GM12864 (cell line): ENCODE results near the gene HECTD4.
A peak's percentile ranks its signal among the peaks of the same experiment; 100 is the strongest.
"Not testable (repeated sequence)": the region's sequence is repeated elsewhere in the genome, so short reads cannot be mapped to it uniquely, and the experiment has no call there.

ENCODE experiments used
- DNase-seq: peaks from one replicate; pipeline ENCODE4 v3.0.0-alpha.2; 2011; ENCODE audit warnings: low read depth
- H3K4me3 ChIP-seq: 2 replicates; pipeline ENCODE4 v1.5.1; 2011; ENCODE audit warnings: mild to moderate bottlenecking, low read depth, low read length, control low read depth
- TF ChIP-seq, protein P1 (sequence below): IDR thresholded peaks from 2 replicates; pipeline ENCODE4 v1.5.1; 2011; ENCODE audit warnings: low read depth, mild to moderate bottlenecking, moderate library complexity, low read length, control low read depth, inconsistent platforms; ENCODE audit errors: missing control alignments

The HECTD4 gene

DNA sequence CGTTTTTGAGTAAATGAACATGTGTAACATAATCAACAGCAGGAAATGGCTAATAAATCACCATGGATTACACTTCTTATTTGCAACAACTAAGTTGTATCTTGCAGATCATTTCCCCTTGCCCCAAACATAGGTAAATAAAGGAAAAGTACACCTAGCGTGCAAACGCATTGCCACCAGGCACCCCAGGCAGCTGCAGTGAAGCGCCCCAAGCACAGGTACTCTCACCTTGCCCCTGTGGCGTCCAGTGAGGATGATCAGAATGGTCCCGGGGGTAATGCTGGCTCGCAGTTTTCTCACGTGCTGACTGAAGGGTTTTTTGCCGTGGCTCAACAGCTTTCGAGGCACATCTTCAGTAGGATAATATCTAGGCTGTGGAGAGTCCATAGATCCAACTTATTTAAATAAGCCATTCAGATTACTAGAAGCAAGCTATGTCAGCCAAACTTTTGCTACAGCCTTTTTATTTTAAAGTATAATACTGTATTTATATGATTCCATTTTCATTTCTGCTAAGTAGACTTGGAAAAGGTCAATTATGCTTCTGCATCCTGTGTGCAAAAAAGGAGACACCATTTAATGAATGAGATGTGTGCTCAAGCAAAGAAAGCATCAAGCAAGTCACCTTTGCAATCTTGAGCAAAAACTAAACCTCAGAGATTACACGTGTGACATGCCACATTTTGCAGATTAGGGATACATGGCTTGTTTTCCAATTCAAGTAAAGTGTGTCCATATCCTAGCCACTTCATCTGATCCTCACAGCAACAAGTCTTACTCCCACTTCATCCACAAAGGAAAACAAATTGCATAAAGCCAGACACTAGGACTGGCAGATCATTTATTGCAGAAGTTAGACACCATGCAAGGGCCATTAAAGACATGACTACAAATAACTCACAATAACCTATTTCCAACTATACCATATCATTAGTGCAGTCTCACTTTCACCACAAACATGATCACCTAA lies 24.6 kb upstream of the HECTD4 start:
- TF ChIP-seq, protein P1, sequence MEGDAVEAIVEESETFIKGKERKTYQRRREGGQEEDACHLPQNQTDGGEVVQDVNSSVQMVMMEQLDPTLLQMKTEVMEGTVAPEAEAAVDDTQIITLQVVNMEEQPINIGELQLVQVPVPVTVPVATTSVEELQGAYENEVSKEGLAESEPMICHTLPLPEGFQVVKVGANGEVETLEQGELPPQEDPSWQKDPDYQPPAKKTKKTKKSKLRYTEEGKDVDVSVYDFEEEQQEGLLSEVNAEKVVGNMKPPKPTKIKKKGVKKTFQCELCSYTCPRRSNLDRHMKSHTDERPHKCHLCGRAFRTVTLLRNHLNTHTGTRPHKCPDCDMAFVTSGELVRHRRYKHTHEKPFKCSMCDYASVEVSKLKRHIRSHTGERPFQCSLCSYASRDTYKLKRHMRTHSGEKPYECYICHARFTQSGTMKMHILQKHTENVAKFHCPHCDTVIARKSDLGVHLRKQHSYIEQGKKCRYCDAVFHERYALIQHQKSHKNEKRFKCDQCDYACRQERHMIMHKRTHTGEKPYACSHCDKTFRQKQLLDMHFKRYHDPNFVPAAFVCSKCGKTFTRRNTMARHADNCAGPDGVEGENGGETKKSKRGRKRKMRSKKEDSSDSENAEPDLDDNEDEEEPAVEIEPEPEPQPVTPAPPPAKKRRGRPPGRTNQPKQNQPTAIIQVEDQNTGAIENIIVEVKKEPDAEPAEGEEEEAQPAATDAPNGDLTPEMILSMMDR, result no peak
- H3K4me3 ChIP-seq, result peak overlapping the region; percentile 77; the same call in 1 of the 2 replicates
- no peak for DNase-seq

DNA sequence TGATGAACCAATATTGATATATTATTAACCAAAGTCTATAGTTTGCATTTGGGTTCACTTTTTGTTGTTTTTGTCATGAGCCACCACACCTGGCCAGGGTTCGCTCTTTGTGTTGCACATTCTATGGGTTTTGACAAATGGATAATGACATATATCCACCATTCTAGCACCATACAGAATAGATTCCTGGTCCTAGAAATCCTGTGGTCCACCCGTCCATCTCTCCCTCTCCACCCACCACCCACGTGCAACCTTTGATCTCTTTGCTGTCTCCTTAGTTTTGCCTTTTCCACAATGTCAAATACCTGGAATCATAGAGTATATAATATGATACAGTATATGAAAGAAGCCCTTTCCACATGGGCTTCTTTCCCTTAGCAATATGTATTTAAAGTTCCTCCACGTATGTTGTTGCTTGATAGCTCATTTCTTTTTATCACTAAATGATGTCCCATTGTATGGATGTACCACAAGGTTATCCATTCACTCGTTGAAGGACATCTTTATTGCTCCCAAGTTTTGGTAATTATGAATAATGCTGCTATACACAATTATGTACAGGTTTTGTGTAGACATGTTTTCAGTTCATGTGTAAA lies 19.8 kb upstream of the HECTD4 start:
- no peak for DNase-seq
- H3K4me3 ChIP-seq, result no peak overlapping the region
- TF ChIP-seq, protein P1, result no peak

DNA sequence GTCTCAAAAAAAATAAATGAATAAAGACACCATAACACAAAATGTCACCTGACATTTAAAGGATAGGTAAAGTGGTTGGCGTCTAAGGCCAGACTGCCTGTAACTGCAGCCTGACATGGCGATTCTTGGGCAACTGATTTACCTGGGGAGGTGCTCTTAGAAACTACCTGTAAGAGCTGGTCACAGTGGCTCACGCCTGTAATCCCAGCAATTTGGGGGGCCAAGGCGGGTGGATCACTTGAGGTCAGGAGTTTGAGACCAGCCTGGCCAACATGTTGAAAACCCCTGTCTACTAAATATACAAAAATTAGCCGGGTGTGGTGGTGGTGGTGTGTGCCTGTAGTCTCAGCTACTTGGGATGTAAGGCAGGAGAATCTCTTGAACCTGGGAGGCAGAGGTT lies 18.8 kb upstream of the HECTD4 start:
- DNase-seq, result no peak
- no peak overlapping the region for H3K4me3 ChIP-seq
- TF ChIP-seq, protein P1, result no peak

DNA sequence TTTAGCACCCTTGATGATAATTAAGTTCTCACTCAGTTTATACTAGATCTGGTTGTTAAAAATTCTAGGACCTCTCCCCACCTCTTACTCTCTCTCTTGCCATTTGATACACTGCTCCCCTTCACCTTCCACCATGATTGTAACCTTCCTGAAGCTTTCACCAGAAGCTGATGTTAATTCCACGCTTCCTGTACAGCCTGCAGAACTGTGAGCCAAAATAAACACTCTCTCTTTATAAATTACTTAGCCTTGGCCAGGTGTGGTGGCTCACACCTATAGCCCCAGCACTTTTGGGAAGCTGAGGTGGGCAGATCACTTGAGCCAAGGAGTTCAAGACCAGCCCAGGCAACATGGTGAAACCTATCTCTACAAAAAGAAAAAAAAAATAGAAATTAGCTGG lies 11.1 kb upstream of the HECTD4 start:
- TF ChIP-seq, protein P1, result no peak
- H3K4me3 ChIP-seq, result no peak overlapping the region
- DNase-seq, result no peak

DNA sequence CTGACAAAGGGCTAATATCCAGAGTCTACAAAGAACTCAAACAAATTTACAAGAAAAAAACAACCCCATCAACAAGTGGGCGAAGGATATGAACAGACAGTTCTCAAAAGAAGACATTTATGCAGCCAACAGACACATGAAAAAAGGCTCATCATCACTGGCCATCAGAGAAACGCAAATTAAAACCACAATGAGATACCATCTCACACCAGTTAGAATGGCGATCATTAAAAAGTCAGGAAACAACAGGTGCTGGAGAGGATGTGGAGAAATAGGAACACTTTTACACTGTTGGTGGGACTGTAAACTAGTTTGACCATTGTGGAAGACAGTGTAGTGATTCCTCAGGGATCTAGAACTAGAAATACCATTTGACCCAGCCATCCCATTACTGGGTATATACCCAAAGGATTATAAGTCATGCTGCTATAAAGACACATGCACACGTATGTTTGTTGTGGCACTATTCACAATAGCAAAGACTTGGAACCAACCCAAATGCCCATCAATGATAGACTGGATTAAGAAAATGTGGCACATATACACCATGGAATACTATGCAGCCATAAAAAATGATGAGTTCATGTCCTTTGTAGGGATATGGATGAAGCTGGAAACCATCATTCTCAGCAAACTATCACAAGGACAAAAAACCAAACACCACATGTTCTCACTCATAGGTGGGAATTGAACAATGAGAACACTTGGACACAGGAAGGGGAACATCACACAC lies 7.9 kb upstream of the HECTD4 start:
- not testable (repeated sequence) for DNase-seq, H3K4me3 ChIP-seq

DNA sequence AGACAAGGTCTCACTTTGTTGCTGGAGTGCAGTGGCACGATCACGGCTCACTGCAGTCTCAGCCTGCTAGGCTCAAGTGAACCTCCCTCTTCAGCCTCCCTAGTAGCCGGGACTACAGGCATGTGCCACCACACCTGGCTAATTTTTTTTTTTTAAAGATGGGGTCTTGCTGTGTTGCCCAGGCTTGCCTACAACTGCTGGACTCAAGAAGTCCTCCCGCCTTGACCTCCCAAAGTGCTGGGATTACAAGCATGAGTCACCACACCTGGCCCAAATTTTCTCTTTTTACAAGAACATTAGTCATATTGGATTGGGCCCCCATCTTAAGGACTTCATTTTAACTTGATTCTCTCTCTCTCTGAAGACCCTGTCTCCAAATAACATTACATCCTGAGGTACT lies 7.0 kb upstream of the HECTD4 start:
- TF ChIP-seq, protein P1, result no peak
- no peak for DNase-seq
- no peak overlapping the region for H3K4me3 ChIP-seq

DNA sequence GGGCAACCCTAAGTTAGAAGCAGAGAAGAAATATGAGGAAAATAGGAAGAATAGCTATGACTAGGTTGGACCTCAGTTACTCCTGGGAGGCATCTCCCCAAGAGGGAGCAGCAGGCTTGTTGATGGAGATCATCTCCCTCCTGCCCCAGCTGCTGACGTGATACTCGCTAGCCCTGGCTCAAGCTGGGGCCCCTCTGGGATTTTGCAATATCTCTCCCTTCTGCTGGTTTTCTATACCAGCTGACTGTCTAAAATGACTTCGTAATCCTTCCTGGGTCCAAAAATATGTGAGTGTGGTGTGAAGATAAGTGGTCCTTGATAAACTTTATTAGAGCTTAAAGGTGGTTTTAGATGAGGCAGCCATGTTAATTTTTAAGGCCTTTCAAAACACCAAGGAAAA lies 4.5 kb upstream of the HECTD4 start:
- DNase-seq, result no peak
- no peak overlapping the region for H3K4me3 ChIP-seq
- TF ChIP-seq, protein P1, result no peak
